ENCODE results near the gene OTOP3.

- no peak for TF ChIP-seq CTCF (IDR thresholded peaks at IDR 0.05)
- TF ChIP-seq POLR2A (IDR thresholded peaks at IDR 0.05): no peak
Measured at GRCh38 chr17:74898376-74898946, 37.2 kb upstream of the OTOP3 start.

Measured in body of pancreas (tissue), 4 donors.